Pancreas (tissue), 10 donors: ENCODE data around the gene ADAMTSL1. TPM values are rescaled to one million over a fixed set of nuclear protein-coding genes. Genes with fewer than 3 reads are reported as not detected.

Experiments used
- ATAC-seq, 4 donors: fragments of 200-7000 bp; cut with Tn5 transposase; one replicate each; pipeline versions ENCODE4 v1.8.0 to v1.9.1; 2020; ENCODE audit warnings: mild to moderate bottlenecking in 4 of 4, moderate library complexity in 4 of 4
- DNase-seq, 6 donors: peaks; one replicate each; pipeline ENCODE4 v3.0.0-alpha.2; 2020
- FAIRE-seq: peaks from 2 replicates; lab custom pipeline; 2012; peaks lifted over from hg19 to GRCh38; lab: Jason Lieb, UNC
- H3K27ac ChIP-seq, 4 donors: fragments of 200-600 bp; sonication (generic); 1 replicate in 3 of 4; 2 replicates in 1 of 4; pipeline versions ENCODE4 v1.5.0 to v1.8.0; 2020
- H3K27me3 ChIP-seq, 4 donors: fragments of 200-600 bp; one replicate each; pipeline ENCODE4 v1.8.0; 2021
- H3K36me3 ChIP-seq, 3 donors: fragments of 200-600 bp; sonication (generic) in 1 of 3; one replicate each; pipeline versions ENCODE4 v1.5.0 to v1.8.0; 2020 to 2021
- H3K4me1 ChIP-seq, 3 donors: fragments of 200-600 bp; one replicate each; pipeline ENCODE4 v1.8.0; 2021
- H3K4me3 ChIP-seq, 4 donors: fragments of 200-600 bp; sonication (generic) in 2 of 4; one replicate each; pipeline versions ENCODE4 v1.5.0 to v1.8.0; 2020 to 2021
- H3K9me3 ChIP-seq, 4 donors: fragments of 200-600 bp; one replicate each; pipeline ENCODE4 v1.8.0; 2021
- CTCF ChIP-seq, 4 donors: fragments of 200-600 bp; sonication (generic) in 3 of 4; IDR thresholded peaks; one replicate each; pipeline versions ENCODE4 v1.5.0 to v1.8.0; 2021; ENCODE audit warnings: antibody characterized with exemption in 4 of 4
- WGBS, 2 donors: extraction: QIAGEN DNeasy Blood & Tissue Kit; methylation state at CpG; one replicate each; pipeline ENCODE4 v1.1.7; 2013; 5-methylcytosine and 5-hydroxymethylcytosine counted together
- intact Hi-C, 3 donors: fragments of 100-400 bp; cut with DNase I; formaldehyde crosslinking; loops; one replicate each; pipeline versions ENCODE4 v1.11.1 to v1.14.2; 2022
- polyA plus RNA-seq, 2 donors: library from polyadenylated mRNA; stranded (reverse); fragments of 200-250 nt; gene quantifications; one replicate each; pipeline ENCODE4 v1.2.3, GENCODE V29; 2013
- total RNA-seq, 6 donors: library from RNA; stranded (reverse); fragmentation: NEBNext Ultra II Directional in 4 of 6; extraction: Animal tissue kit (Norgen Biotek cat#: 25700) in 4 of 6; gene quantifications; one replicate each; pipeline versions ENCODE4 v1.2.1 to v1.2.4, GENCODE V29; 2021 to 2023
- donor health status: healthy with polysubstance abuse.
- donor health status: DM: no; HTN: no; CAD: no; lungs with moderate emphysema.
- donor health status: DM: no; HTN: no; CAD: no.
- donor health status: control.
- donor health status: control.
- donor health status: Bipolar disorder and iron deficiency.
- donor health status: DM: yes; HTN: yes; CAD: no.
- donor health status: DM: no; HTN: no; CAD: no.
- donor health status: DM: no; HTN: no; CAD: no.
- donor health status: DM: yes; HTN: yes; CAD: no.

ADAMTSL1 gene
- total and polyA plus RNA-seq, 8 donors: 0.24 to 2.1 (median 0.67) TPM

- Histone ChIP-seq H3K36me3 (no peaks in the 10 kb centered on the region), H3K4me3 (no peak overlapping the region), H3K27me3 (no peaks in the 10 kb centered on the region), H3K4me1 (no peaks in the 10 kb centered on the region), H3K27ac (no peak overlapping the region), H3K9me3 (no peaks in the 10 kb centered on the region)
- ATAC-seq (no peak), DNase-seq (no peak), FAIRE-seq (no peak)
- intact Hi-C loops: no loop called here
- TF ChIP-seq CTCF (IDR thresholded peaks at IDR 0.05): no peak
- 58% methylated on average over 6 of the region's 6 CpGs for WGBS, 2 donors
Measured at GRCh38 chr9:18605766-18606180, 131.8 kb downstream of the ADAMTSL1 start.

GRCh38 chr9:18606281-18606680, 132.3 kb downstream of the ADAMTSL1 start:
- no peak for TF ChIP-seq CTCF (IDR thresholded peaks at IDR 0.05)
- intact Hi-C loops: no loop called here
- H3K4me1 ChIP-seq: no peaks in the 10 kb centered on the region
- no peak overlapping the region for H3K4me3 ChIP-seq
- no peaks in the 10 kb centered on the region for H3K36me3 ChIP-seq
- DNase-seq (no peak), ATAC-seq (no peak), FAIRE-seq (no peak)
- H3K9me3 ChIP-seq: no peaks in the 10 kb centered on the region
- H3K27ac ChIP-seq: no peak overlapping the region
- 78% methylated on average over 2 of the region's 2 CpGs for WGBS, 2 donors
- no peaks in the 10 kb centered on the region for H3K27me3 ChIP-seq

GRCh38 chr9:18606846-18607245, 132.9 kb downstream of the ADAMTSL1 start:
- ATAC-seq (peak in 2 of 4 donors; percentile 24 to 38), DNase-seq (no peak), FAIRE-seq (no peak)
- no peaks in the 10 kb centered on the region for H3K36me3 ChIP-seq
- H3K27ac ChIP-seq: no peak overlapping the region
- no peaks in the 10 kb centered on the region for H3K9me3 ChIP-seq
- H3K27me3 ChIP-seq: no peaks in the 10 kb centered on the region
- no peak for TF ChIP-seq CTCF (IDR thresholded peaks at IDR 0.05)
- no peak overlapping the region for H3K4me3 ChIP-seq
- no peaks in the 10 kb centered on the region for H3K4me1 ChIP-seq
- intact Hi-C loops: no loop called here

- intact Hi-C loops: no loop called here
- FAIRE-seq: no peak
- 63 to 76% methylated on average over 1 of the region's 1 CpG for WGBS, 2 donors
Measured at GRCh38 chr9:18608371-18608770, 134.4 kb downstream of the ADAMTSL1 start.

GRCh38 chr9:18610956-18611355, 137.0 kb downstream of the ADAMTSL1 start:
- DNase-seq (no peak), FAIRE-seq (no peak), ATAC-seq (no peak)
- H3K36me3 ChIP-seq: no peaks in the 10 kb centered on the region
- H3K27me3 ChIP-seq: no peaks in the 10 kb centered on the region
- intact Hi-C loops: no loop called here
- H3K4me1 ChIP-seq: no peaks in the 10 kb centered on the region
- 58 to 65% methylated on average over 3 of the region's 3 CpGs for WGBS, 2 donors
- no peaks in the 10 kb centered on the region for H3K9me3 ChIP-seq
- TF ChIP-seq CTCF (IDR thresholded peaks at IDR 0.05): no peak
- H3K4me3 ChIP-seq: no peak overlapping the region
- H3K27ac ChIP-seq: no peak overlapping the region

More at GRCh38 chr9:18608371-18608770, 134.4 kb downstream of the ADAMTSL1 start:
- H3K4me1 ChIP-seq: no peaks in the 10 kb centered on the region
- TF ChIP-seq CTCF (IDR thresholded peaks at IDR 0.05): no peak
- H3K9me3 ChIP-seq: no peaks in the 10 kb centered on the region
- no peaks in the 10 kb centered on the region for H3K36me3 ChIP-seq
- H3K4me3 ChIP-seq: no peak overlapping the region
- ATAC-seq: no peak
- no peak overlapping the region for H3K27ac ChIP-seq
- DNase-seq: no peak
- H3K27me3 ChIP-seq: no peaks in the 10 kb centered on the region
